ENCODE measurements around the gene PABPN1. TPM values are rescaled to one million over a fixed set of nuclear protein-coding genes. Genes with fewer than 3 reads are reported as not detected.

Gene PABPN1
- total and polyA plus RNA-seq, 2 of the 13 experiments (the other 11 are each of a cell fraction or from before 2014, with no cell fraction given) = 233 to 524 TPM

- no peak; the same call in 1 of the 2 replicates for TF ChIP-seq RELA (CRISPR knock-in tag; IDR thresholded peaks at IDR 0.05)
- TF ChIP-seq CCDC6 (CRISPR knock-in tag; IDR thresholded peaks at IDR 0.05) = no peak
- TF ChIP-seq, protein P1, sequence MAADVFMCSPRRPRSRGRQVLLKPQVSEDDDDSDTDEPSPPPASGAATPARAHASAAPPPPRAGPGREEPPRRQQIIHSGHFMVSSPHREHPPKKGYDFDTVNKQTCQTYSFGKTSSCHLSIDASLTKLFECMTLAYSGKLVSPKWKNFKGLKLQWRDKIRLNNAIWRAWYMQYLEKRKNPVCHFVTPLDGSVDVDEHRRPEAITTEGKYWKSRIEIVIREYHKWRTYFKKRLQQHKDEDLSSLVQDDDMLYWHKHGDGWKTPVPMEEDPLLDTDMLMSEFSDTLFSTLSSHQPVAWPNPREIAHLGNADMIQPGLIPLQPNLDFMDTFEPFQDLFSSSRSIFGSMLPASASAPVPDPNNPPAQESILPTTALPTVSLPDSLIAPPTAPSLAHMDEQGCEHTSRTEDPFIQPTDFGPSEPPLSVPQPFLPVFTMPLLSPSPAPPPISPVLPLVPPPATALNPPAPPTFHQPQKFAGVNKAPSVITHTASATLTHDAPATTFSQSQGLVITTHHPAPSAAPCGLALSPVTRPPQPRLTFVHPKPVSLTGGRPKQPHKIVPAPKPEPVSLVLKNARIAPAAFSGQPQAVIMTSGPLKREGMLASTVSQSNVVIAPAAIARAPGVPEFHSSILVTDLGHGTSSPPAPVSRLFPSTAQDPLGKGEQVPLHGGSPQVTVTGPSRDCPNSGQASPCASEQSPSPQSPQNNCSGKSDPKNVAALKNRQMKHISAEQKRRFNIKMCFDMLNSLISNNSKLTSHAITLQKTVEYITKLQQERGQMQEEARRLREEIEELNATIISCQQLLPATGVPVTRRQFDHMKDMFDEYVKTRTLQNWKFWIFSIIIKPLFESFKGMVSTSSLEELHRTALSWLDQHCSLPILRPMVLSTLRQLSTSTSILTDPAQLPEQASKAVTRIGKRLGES (CRISPR knock-in tag; IDR thresholded peaks at IDR 0.05; ENCODE audit: borderline replicate concordance) = no peak
- TF ChIP-seq EED (CRISPR knock-in tag; IDR thresholded peaks at IDR 0.05) = no peak; the same call in 1 of the 2 replicates
- no peak for TF ChIP-seq ZNF879 (CRISPR knock-in tag; IDR thresholded peaks at IDR 0.05)
- TF ChIP-seq ZNF766 (CRISPR knock-in tag; IDR thresholded peaks at IDR 0.05; ENCODE audit: borderline replicate concordance) = peak; percentile 96
- TF ChIP-seq ZNF816 (CRISPR knock-in tag; IDR thresholded peaks at IDR 0.05; ENCODE audit: borderline replicate concordance) = no peak
- TF ChIP-seq POLR2G (IDR thresholded peaks at IDR 0.05; ENCODE audit: low read depth, low read length) = peak; percentile 96
- TF ChIP-seq ZNF337 (CRISPR knock-in tag; IDR thresholded peaks at IDR 0.05; ENCODE audit: borderline replicate concordance, low read depth) = peak; percentile 53; the same call in 1 of the 2 replicates
- TF ChIP-seq KLF11 (CRISPR knock-in tag; IDR thresholded peaks at IDR 0.05) = 0 out of 2 replicates have a peak, but pooled peaks have one; percentile 42
- no peak for TF ChIP-seq HNRNPH1 (optimal IDR thresholded peaks at IDR 0.05; ENCODE audit: low read depth, low read length)
- TF ChIP-seq TAF15 (IDR thresholded peaks at IDR 0.05; ENCODE audit: low read depth, low read length, poor library complexity, severe bottlenecking) = no peak
- TF ChIP-seq NFYB (CRISPR knock-in tag; IDR thresholded peaks at IDR 0.05) = peak; percentile 88
- peak; percentile 76 for TF ChIP-seq ZNF12 (CRISPR knock-in tag; IDR thresholded peaks at IDR 0.05)
- TF ChIP-seq ZNF607 (CRISPR knock-in tag; IDR thresholded peaks at IDR 0.05; ENCODE audit: borderline replicate concordance) = no peak
- peak; percentile 87; the same call in 1 of the 2 replicates for TF ChIP-seq ZNF253 (CRISPR knock-in tag; IDR thresholded peaks at IDR 0.05; ENCODE audit: borderline replicate concordance)
- TF ChIP-seq, protein P2, sequence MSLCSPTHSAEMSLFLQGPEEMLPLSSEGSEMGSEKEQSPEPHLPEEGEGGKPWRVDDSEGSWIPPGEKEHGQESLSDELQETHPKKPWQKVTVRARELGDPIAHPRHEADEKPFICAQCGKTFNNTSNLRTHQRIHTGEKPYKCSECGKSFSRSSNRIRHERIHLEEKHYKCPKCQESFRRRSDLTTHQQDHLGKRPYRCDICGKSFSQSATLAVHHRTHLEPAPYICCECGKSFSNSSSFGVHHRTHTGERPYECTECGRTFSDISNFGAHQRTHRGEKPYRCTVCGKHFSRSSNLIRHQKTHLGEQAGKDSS (CRISPR knock-in tag; IDR thresholded peaks at IDR 0.05; ENCODE audit: borderline replicate concordance, low read depth) = peak; percentile 34; the same call in 1 of the 2 replicates
- TF ChIP-seq TFDP2 (CRISPR knock-in tag; IDR thresholded peaks at IDR 0.05) = 0 out of 2 replicates have a peak, but pooled peaks have one; percentile 37
- TF ChIP-seq ZNF280D (CRISPR knock-in tag; IDR thresholded peaks at IDR 0.05) = no peak
- peak; percentile 58 for TF ChIP-seq MTA1 (CRISPR knock-in tag; IDR thresholded peaks at IDR 0.05; ENCODE audit: borderline replicate concordance)
- no peak for TF ChIP-seq ATF7 (IDR thresholded peaks at IDR 0.05)
- TF ChIP-seq ATF7 (CRISPR knock-in tag; IDR thresholded peaks at IDR 0.05) = no peak; the same call in 1 of the 2 replicates
Measured at GRCh38 chr14:23301288-23301968, 19.8 kb upstream of the PABPN1 start (continued).
